Stomach (tissue), 9 donors: Measurements from ENCODE around the gene PCDH18. TPM values are rescaled to one million over a fixed set of nuclear protein-coding genes. Genes with fewer than 3 reads are reported as not detected.
"Not testable (repeated sequence)": the region's sequence is repeated elsewhere in the genome, so short reads cannot be mapped to it uniquely, and the experiment has no call there.

ENCODE experiments used
- DNase-seq, 2 donors: peaks; one replicate each; pipeline versions ENCODE4 v3.0.0 to v3.0.0-alpha.2; 2013 to 2019
- H3K27ac ChIP-seq, 5 donors: fragments of 200-600 bp in 4 of 5; sonication (generic) in 4 of 5; one replicate each; pipeline ENCODE4 v1.5.1; 2013 to 2019; ENCODE audit warnings: mild to moderate bottlenecking in 1 of 5, moderate library complexity in 1 of 5
- H3K27me3 ChIP-seq, 3 donors: fragments of 200-600 bp; sonication (generic); one replicate each; pipeline ENCODE4 v1.5.1; 2017 to 2019; ENCODE audit warnings: mixed run types in 1 of 3
- H3K36me3 ChIP-seq, 4 donors: fragments of 200-600 bp; sonication (generic); 1 replicate in 3 of 4; 2 replicates in 1 of 4; pipeline ENCODE4 v1.5.1; 2016 to 2019
- H3K4me1 ChIP-seq, 4 donors: fragments of 200-600 bp; sonication (generic); one replicate each; pipeline ENCODE4 v1.5.1; 2016 to 2019
- H3K4me3 ChIP-seq, 4 donors: fragments of 200-600 bp; sonication (generic) in 3 of 4; one replicate each; pipeline ENCODE4 v1.5.1; 2016 to 2019; ENCODE audit warnings: mild to moderate bottlenecking in 1 of 4
- H3K9me3 ChIP-seq, 4 donors: fragments of 200-600 bp; sonication (generic); one replicate each; pipeline ENCODE4 v1.5.1; 2016 to 2019
- CTCF ChIP-seq, 7 experiments: fragments of 450-650 bp in 4 of 7; fragments of 200-600 bp in 3 of 7; sonication (generic) in 3 of 7; IDR thresholded peaks; one replicate each; pipeline ENCODE4 v1.5.1; 2016 to 2019; ENCODE audit warnings: antibody characterized with exemption in 7 of 7, control low read depth in 2 of 7, mild to moderate bottlenecking in 1 of 7
- EP300 ChIP-seq: sonication (generic); formaldehyde crosslinking; IDR thresholded peaks from one replicate; pipeline ENCODE4 v1.6.1; 2017; ENCODE audit warnings: antibody characterized with exemption
- POLR2A ChIP-seq, 4 donors: fragments of 450-650 bp; IDR thresholded peaks; one replicate each; pipeline ENCODE4 v1.6.1; 2016; ENCODE audit warnings: antibody characterized with exemption in 4 of 4, control low read depth in 2 of 4, mild to moderate bottlenecking in 1 of 4, moderate library complexity in 1 of 4
- POLR2AphosphoS5 ChIP-seq, 3 donors: sonication (generic); formaldehyde crosslinking; IDR thresholded peaks; one replicate each; pipeline ENCODE4 v1.6.1; 2016; ENCODE audit warnings: antibody characterized with exemption in 3 of 3
- WGBS, 5 donors: extraction: QIAGEN DNeasy Blood & Tissue Kit in 3 of 5; methylation state at CpG; one replicate each; pipeline versions ENCODE4 v1.1.5 to v1.1.7; 2013 to 2018; 5-methylcytosine and 5-hydroxymethylcytosine counted together
- intact Hi-C: fragments of 100-400 bp; cut with DNase I; formaldehyde crosslinking; loops from one replicate; pipeline ENCODE4 v1.15.1; 2023; ENCODE audit warnings: low total_unique reads
- polyA plus RNA-seq, 3 donors: library from polyadenylated mRNA; stranded (reverse); fragments of 200-250 nt; gene quantifications; one replicate each; pipeline ENCODE4 v1.2.3, GENCODE V29; 2013
- total RNA-seq, 5 donors: library from RNA; depleted of rRNA; stranded (reverse); fragments of >200 nt; gene quantifications; one replicate each; pipeline versions ENCODE4 v1.1.0 to v1.2.3, GENCODE V29; 2014 to 2016
- donor health status: healthy with polysubstance abuse.
- donor health status: Bipolar disorder and iron deficiency.
- donor health status: healthy.

PCDH18 gene
- total and polyA plus RNA-seq, 8 donors = 0.58 to 99.1 (median 7.1) TPM

- no peak for DNase-seq
- Histone ChIP-seq H3K4me1 (peaks cover 0 to 13% (median 4%) of the 10 kb centered on the region in 4 donors), H3K27me3 (no peaks in the 10 kb centered on the region), H3K9me3 (no peaks in the 10 kb centered on the region), H3K27ac (no peak overlapping the region), H3K4me3 (no peak overlapping the region), H3K36me3 (peaks cover 0 to 10% (median 9%) of the 10 kb centered on the region in 4 donors)
- TF ChIP-seq POLR2A (IDR thresholded peaks at IDR 0.05) (no peak), POLR2AphosphoS5 (IDR thresholded peaks at IDR 0.05) (no peak), EP300 (no peak), CTCF (IDR thresholded peaks at IDR 0.05) (no peak)
- WGBS, 5 donors = 89 to 95% (median 91%) methylated on average over 9 of the region's 9 CpGs
- intact Hi-C loops = no loop called here
These were observed 11.2 kb downstream of the PCDH18 start for GRCh38 chr4:137521053-137521452.

GRCh38 chr4:137519406-137519805 is 12.9 kb downstream of the PCDH18 start:
- peak overlapping the region in 1 of 5 donors; percentile 22 for H3K27ac ChIP-seq
- H3K4me1 ChIP-seq = peaks cover 0 to 9% (median 1%) of the 10 kb centered on the region in 4 donors
- no peaks in the 10 kb centered on the region for H3K27me3 ChIP-seq
- intact Hi-C loops = no loop called here
- DNase-seq = peak in 1 of 2 donors; percentile 5
- TF ChIP-seq POLR2AphosphoS5 (IDR thresholded peaks at IDR 0.05) = no peak
- no peak for TF ChIP-seq POLR2A (IDR thresholded peaks at IDR 0.05)
- TF ChIP-seq EP300 = no peak
- TF ChIP-seq CTCF (IDR thresholded peaks at IDR 0.05) = no peak
- no peaks in the 10 kb centered on the region for H3K9me3 ChIP-seq
- 28 to 53% (median 40%) methylated on average over 2 of the region's 2 CpGs for WGBS, 5 donors
- peaks cover 0 to 10% (median 9%) of the 10 kb centered on the region in 4 donors for H3K36me3 ChIP-seq
- H3K4me3 ChIP-seq = no peak overlapping the region

- H3K27me3 ChIP-seq, DNase-seq, intact Hi-C loops, H3K9me3 ChIP-seq, H3K36me3 ChIP-seq, H3K27ac ChIP-seq, H3K4me1 ChIP-seq, H3K4me3 ChIP-seq: not testable (repeated sequence)
- WGBS, 5 donors = 74 to 98% (median 85%) methylated on average over 3 of the region's 3 CpGs
These were observed 15.0 kb downstream of the PCDH18 start for GRCh38 chr4:137517323-137517722.

GRCh38 chr4:137514406-137515111 is 17.7 kb downstream of the PCDH18 start:
- peak in 1 of 2 donors; percentile 3 for DNase-seq
- Histone ChIP-seq H3K9me3 (no peaks in the 10 kb centered on the region), H3K4me1 (peaks cover 0 to 7% (median 0%) of the 10 kb centered on the region in 4 donors), H3K27ac (peak overlapping the region in 1 of 5 donors; percentile 4), H3K4me3 (no peak overlapping the region), H3K27me3 (no peaks in the 10 kb centered on the region), H3K36me3 (no peaks in the 10 kb centered on the region)
- intact Hi-C loops = no loop called here
- 61 to 71% (median 67%) methylated on average over 3 of the region's 3 CpGs for WGBS, 5 donors
- no peak for TF ChIP-seq CTCF (IDR thresholded peaks at IDR 0.05)
- TF ChIP-seq POLR2A (IDR thresholded peaks at IDR 0.05) = no peak
- no peak for TF ChIP-seq EP300
- no peak for TF ChIP-seq POLR2AphosphoS5 (IDR thresholded peaks at IDR 0.05)
